C4-2B (cell line): ENCODE data around the gene CAMKV.

Experiments used
- CTCF ChIP-seq: fragments of 450-650 bp; conservative IDR thresholded peaks from 2 replicates; pipeline ENCODE4 v1.5.1; 2017; ENCODE audit warnings: mild to moderate bottlenecking
- ZFX ChIP-seq: fragments of 450-650 bp; IDR thresholded peaks from 2 replicates; pipeline ENCODE4 v1.6.1; 2017

GRCh38 chr3:49911124-49911420, 41.4 kb upstream of the CAMKV start:
- TF ChIP-seq CTCF = no peak
- TF ChIP-seq ZFX = no peak
